ENCODE measurements around the gene ARL5B.
"Not testable (repeated sequence)": the region's sequence is repeated elsewhere in the genome, so short reads cannot be mapped to it uniquely, and the experiment has no call there.

Gene ARL5B

DNA sequence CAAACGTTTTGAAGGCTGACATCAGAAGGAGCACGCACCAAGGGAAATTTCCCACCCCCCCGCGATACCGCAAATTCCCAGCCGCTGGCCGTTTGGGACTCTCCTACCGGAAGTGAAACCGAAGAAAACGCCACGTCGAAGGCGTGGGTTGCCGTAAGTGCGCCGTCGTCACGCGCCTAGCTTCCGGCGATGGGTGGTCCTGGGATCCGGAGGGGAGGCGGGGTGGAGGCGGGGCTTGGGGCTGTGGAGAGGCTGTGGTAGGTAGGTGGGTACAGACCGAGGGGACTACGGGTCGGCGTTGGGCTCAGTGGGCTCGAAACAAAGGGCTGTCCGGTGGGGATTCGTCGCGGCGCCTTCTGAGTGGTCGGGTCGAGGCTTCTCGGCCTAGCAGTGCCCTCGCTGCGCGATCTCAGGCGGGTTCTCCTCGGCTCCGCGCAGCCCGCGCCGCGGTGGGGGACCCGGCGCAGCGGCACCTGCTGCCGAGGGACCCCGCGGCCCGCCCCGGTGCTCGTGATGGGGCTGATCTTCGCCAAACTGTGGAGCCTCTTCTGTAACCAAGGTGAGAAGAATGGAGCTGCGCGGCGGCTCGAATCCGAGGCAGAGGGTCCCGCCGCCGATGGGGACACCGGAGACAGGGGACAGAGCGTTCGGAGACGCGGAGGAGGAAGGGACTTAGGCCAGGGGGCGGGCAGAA lies at the start of gene ARL5B:
ARL5B (plus strand) TSS at position 307 of the 694 bp plus-strand sequence; CDS start at position 514, 207 bp downstream.
- DNase-seq: peak; percentile 97

DNA sequence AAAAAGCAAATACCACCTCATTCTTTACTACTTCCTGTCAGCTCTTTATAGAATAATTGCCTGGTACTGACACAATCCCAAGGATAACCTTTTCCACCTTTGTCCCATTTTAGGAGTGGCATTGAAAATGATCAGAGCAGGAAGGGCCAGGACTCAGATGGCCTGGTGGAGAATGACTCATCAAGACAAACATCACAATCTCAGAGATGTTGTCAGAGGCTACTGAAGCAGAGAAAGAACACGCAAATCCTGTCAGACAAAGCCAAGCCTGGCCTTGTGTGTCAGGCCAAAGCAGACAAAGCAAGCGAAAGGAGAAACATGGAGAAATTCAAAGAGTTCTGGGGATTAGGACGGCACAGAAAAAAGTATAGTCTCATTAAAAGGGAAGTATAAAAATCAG lies 48.7 kb upstream of the ARL5B start:
- DNase-seq: no peak

DNA sequence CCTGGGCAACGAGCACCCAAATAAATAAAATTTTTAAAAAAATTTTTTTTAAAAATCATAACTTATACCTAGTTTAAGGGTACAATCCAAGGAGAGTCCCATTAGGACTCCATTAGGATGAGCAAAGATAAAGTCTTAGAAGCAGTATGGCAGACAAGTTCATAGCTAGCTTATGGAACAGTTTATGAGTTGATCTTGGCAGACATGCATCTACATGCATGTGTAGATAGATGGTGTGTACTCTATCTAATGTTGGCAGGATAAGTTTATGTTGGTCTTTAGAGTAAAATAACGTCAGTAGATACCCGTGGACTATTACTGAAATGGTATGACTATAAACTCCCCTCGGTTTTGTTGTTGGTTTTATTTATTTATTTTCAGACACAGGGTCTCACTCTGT lies 48.1 kb upstream of the ARL5B start:
- no peak for DNase-seq

GRCh38 chr10:18615618-18616017 lies 43.6 kb upstream of the ARL5B start:
- DNase-seq: no peak

- DNase-seq: no peak
These were observed 42.9 kb upstream of the ARL5B start for GRCh38 chr10:18616337-18616736.

DNA sequence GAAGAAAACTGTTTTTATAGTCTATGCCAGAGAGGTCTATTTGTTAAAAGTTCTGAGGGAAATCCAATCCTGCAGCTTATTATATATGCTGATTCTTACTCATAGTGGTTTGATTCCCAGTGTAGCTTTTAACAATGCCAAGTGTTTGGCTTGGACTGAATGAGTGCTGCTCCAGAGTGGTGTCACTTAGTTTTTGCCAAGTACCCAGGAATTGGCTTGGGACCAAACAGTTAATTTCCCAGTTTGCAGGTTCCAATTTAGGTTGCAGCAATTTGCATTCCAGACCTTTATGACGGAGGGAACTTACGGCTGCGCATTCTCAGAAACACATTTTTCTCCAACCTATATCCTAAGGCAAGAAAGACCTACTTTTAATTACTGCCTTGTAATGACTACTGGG lies 40.2 kb upstream of the ARL5B start:
- no peak for DNase-seq

DNA sequence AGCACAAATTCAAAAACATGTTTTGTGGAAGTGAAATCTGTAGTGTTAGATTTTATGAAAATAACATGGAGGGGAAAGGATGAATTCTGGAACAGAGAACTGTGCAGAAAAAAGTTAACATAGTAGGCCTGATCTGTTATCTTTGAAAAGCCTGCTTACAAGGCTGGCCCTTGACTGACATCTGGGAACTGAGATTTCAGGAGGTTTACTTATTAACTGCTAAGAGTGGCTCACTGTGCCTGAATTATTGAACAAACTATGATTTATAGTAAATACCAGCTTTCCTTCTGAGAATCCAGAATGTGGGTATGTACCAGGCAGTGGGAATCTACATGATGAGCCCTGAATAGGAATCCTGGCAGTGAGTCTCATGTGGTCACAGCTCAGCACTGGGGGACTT lies 38.4 kb upstream of the ARL5B start:
- no peak for DNase-seq

DNA sequence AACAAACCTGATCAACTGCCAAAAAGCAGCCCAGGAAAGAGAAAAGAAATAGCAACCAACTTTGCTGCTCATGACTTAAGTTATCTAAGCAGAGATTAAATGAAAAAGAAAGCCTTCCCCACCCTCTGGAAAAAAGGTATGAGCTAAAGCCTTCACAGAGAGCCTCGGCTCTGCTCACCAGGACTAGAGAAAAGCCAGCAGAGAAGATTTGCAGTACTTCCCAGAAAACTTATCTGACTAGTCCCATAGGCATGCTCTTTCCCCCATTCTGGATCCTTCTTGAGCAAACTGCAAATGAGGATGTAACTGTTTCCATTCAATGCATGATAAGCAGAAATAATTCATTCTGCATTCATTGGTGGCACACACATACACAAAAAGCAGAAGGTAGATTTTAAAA lies 35.6 kb upstream of the ARL5B start:
- DNase-seq: not testable (repeated sequence)

GRCh38 chr10:18625886-18626285 lies 33.3 kb upstream of the ARL5B start:
- DNase-seq: no peak

DNA sequence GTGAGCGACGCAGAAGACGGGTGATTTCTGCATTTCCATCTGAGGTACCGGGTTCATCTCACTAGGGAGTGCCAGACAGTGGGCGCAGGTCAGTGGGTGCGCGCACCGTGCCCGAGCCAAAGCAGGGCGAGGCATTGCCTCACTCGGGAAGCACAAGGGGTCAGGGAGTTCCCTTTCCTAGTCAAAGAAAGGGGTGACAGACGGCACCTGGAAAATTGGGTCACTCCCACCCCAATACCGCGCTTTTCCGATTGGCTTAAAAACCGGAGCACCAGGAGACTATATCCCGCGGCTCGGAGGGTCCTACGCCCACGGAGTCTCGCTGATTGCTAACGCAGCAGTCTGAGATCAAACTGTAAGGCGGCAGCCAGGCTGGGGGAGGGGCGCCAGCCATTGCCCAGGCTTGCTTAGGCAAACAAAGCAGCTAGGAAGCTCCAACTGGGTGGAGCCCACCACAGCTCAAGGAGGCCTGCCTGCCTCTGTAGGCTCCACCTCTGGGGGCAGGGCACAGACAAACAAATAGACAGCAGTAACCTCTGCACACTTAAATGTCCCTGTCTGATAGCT lies 31.7 kb upstream of the ARL5B start:
- peak; percentile 75 to 83 for DNase-seq

- DNase-seq: not testable (repeated sequence)
These were observed 26.7 kb upstream of the ARL5B start for GRCh38 chr10:18632500-18632899.

GRCh38 chr10:18635995-18636394 lies 23.2 kb upstream of the ARL5B start:
- DNase-seq: no peak

DNA sequence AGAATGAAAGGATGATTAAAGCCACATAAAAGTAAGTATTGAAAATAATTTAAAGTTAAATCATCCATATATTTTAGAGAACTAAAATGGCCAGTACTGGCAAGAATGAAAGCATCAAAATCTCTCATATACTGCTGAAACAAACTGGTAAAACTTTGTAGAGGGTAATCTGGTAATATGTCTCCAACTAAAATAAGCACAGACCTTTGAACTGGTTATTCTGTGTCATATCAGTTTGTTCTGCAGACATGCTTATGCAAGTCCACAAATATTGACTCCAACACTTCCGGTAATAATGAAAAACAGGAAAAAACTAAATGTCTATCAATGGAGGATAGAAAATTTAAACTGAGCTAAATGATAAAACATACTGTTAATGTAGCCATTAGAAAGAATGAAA lies 21.8 kb upstream of the ARL5B start:
- not testable (repeated sequence) for DNase-seq

- DNase-seq: not testable (repeated sequence)
These were observed 19.5 kb upstream of the ARL5B start for GRCh38 chr10:18639719-18640118.

DNA sequence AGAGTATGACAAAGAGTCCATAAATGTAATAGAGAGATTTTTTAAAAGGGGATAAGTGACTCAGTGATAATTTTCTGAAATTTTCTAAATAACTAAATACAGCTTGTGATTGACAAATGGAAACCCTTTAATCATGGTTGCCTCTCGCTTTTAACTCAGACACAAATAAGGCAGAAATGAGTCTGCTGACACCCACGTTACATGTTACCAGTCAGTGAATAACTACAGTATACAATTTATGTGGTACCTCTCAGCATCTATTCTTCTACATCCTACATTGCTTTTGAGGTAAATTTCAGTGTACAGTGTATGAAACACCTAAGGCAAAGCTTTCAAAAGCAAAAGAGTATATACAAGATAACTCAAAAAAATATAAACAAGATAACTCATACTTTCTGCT lies 12.1 kb upstream of the ARL5B start:
- DNase-seq: no peak

GRCh38 chr10:18647945-18648344 lies 11.3 kb upstream of the ARL5B start:
- DNase-seq: no peak

DNA sequence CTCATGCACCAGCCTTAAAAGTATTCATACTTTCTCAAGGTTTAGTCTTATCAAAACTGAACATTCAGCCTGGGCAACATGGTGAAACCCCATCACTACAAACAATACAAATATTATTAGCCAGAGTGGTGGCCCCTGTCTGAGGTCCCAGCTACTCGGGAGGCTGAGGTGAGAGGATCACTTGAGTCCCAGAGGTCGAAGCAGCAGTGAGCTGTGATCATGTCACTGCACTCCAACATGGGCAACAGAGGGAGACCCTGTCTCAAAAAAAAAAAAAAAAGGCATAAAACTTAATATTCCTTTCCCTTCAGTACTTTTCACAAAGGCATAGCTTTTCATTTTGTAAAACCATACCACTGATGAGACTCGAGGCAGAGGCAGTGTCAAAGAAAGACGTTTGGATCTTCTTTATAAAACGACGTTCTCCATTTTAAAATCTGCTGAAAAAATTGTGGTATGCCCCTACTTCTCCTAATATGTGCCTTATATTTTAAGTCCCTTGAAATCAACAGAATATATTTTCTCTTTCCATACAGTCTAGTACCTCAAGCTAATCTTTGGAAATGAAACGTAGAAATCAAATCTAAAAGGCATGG lies 9.8 kb upstream of the ARL5B start:
- DNase-seq: no peak

- peak in 1 of 2 donors; percentile 30 for DNase-seq
These were observed 8.7 kb upstream of the ARL5B start for GRCh38 chr10:18650404-18650997.

DNA sequence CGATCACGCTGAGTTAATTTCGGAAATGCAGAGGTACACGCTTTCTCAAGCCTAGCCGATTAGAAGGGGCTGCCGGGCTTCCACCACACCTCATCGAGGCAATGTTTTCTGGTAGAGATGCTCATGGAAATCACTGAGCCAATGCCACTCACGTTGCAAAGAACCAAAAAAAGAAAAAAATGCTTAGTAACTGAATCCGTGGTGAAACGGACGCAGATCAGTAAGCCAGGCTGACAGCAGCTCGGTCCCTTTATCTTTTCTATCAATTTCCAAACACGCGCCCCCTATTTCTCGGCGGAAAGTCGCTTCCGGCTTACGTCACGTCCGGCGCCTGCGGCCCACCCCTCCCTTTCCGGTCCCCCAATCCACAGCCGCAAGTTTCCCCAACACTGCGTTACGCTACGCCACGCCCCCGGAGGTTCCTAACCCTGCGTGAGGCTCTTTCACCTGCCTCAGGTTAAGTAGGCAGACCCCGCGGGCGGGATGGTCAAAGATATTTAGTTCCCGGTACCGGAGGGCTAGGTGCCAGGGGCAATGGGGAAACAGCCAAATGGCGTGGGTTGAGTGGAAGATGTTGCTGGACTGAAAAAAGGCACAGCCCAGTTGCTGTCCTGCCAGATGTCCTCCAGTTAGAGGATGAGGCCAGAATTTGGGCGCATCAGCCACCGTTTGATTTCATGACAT lies 7.8 kb upstream of the ARL5B start, which contains the start of gene NSUN6:
NSUN6 (minus strand) TSS at position 264 of the 684 bp plus-strand sequence. CDS start 384 bp downstream, outside the sequence.
- peak; percentile 94 to 95 for DNase-seq

- DNase-seq: no peak
These were observed 6.1 kb upstream of the ARL5B start for GRCh38 chr10:18653112-18653511.

GRCh38 chr10:18656724-18657123 lies 2.5 kb upstream of the ARL5B start:
- no peak for DNase-seq

GRCh38 chr10:18658271-18659124 lies 733 bp upstream of the ARL5B start:
- no peak for DNase-seq
